ENCODE data around the gene VAMP5. TPM values are rescaled to one million over a fixed set of nuclear protein-coding genes. Genes with fewer than 3 reads are reported as not detected.

Gene VAMP5
- total RNA-seq, 1 experiment from 2014 or later, result 0.40 TPM

DNA sequence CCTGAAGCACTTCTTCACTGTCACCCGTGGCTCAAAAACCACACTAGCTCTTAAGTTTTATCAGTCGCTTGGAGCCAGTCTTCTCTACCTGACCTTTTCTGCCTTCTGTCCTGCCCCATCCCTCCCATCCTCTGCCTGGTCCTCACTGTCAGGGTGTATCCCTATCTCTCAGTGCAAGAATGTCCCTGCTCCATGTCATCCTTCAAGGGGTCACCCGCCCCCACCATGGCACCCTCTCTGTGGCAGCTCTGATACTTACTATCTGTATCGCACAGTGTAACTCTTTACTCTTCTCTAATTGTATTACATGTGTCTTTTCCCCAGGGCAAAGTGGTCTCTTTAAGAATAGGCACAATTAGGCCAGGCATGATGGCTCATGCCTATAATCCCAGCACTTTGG is 4.4 kb downstream of the VAMP5 start:
- Histone ChIP-seq H3F3A (ENCODE audit: low read length, unreplicated experiment) (no peaks in the 10 kb centered on the region), H3K27ac (ENCODE audit: low read length) (no peak overlapping the region), H4K20me1 (ENCODE audit: low read length) (no peaks in the 10 kb centered on the region), H3K4me3 (ENCODE audit: low read length) (no peak overlapping the region), H2AFZ (ENCODE audit: low read length) (no peak overlapping the region), H3K4me1 (ENCODE audit: insufficient read depth, low read length) (peaks cover 26% of the 10 kb centered on the region), H3K9ac (ENCODE audit: low read length) (no peak overlapping the region), H3K27me3 (ENCODE audit: low read length) (no peaks in the 10 kb centered on the region), H3K9me3 (ENCODE audit: low read length) (no peaks in the 10 kb centered on the region), H3K36me3 (ENCODE audit: low read depth, low read length) (no peaks in the 10 kb centered on the region), H3K79me2 (ENCODE audit: low read length) (no peaks in the 10 kb centered on the region), H3K9me2 (replicated peaks; ENCODE audit: low read length) (no peaks in the 10 kb centered on the region), H3K4me2 (ENCODE audit: low read length) (no peak overlapping the region)
- CTCF ChIA-PET, result no interaction called here
- POLR2A ChIA-PET (ENCODE audit: unreplicated experiment), result no interaction called here
- DNase-seq, result no peak
- intact Hi-C loops (cut with micrococcal nuclease), result no loop called here
- no peak for ATAC-seq
- TF ChIP-seq EZH2 (IDR thresholded peaks at IDR 0.05; ENCODE audit: low read length, unreplicated experiment) (no peak), EZH2phosphoT487 (IDR thresholded peaks at IDR 0.05; ENCODE audit: borderline replicate concordance, low read length) (no peak)
- TF ChIP-seq, protein P1, sequence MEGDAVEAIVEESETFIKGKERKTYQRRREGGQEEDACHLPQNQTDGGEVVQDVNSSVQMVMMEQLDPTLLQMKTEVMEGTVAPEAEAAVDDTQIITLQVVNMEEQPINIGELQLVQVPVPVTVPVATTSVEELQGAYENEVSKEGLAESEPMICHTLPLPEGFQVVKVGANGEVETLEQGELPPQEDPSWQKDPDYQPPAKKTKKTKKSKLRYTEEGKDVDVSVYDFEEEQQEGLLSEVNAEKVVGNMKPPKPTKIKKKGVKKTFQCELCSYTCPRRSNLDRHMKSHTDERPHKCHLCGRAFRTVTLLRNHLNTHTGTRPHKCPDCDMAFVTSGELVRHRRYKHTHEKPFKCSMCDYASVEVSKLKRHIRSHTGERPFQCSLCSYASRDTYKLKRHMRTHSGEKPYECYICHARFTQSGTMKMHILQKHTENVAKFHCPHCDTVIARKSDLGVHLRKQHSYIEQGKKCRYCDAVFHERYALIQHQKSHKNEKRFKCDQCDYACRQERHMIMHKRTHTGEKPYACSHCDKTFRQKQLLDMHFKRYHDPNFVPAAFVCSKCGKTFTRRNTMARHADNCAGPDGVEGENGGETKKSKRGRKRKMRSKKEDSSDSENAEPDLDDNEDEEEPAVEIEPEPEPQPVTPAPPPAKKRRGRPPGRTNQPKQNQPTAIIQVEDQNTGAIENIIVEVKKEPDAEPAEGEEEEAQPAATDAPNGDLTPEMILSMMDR (conservative IDR thresholded peaks at IDR 0.05; ENCODE audit: low read depth, low read length), result no peak
- BruUV-seq (replicated peaks), result no TSS peak

DNA sequence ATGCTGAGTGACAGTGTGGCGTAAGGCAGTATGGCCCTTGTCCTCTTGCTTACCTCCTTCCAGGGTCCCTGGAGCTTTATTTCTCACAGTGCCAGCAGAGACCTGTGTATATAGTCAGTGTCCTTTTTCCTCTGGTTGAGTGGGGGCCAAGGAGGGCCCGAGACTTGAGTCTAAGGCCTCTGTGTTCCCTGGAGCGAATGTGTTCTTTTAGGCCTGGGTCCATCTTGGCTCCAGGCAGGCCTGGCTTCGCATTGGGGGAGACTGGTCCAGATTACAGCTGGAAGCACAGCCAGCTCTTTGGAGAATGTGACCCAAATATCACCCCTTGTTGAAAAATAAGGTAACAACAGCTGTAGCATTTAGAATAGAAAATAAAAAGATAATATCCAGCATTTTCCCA is 5.0 kb downstream of the VAMP5 start:
- H3K4me3 ChIP-seq (ENCODE audit: low read length), result no peak overlapping the region
- CTCF ChIA-PET, result no interaction called here
- H3K9ac ChIP-seq (ENCODE audit: low read length), result no peak overlapping the region
- H3K4me1 ChIP-seq (ENCODE audit: insufficient read depth, low read length), result peaks cover 26% of the 10 kb centered on the region
- no peaks in the 10 kb centered on the region for H3K9me3 ChIP-seq (ENCODE audit: low read length)
- no peak overlapping the region for H2AFZ ChIP-seq (ENCODE audit: low read length)
- no peaks in the 10 kb centered on the region for H3F3A ChIP-seq (ENCODE audit: low read length, unreplicated experiment)
- no peaks in the 10 kb centered on the region for H3K27me3 ChIP-seq (ENCODE audit: low read length)
- POLR2A ChIA-PET (ENCODE audit: unreplicated experiment), result no interaction called here
- H3K36me3 ChIP-seq (ENCODE audit: low read depth, low read length), result no peaks in the 10 kb centered on the region
- no TSS peak for BruUV-seq (replicated peaks)
- intact Hi-C loops (cut with micrococcal nuclease), result no loop called here
- no peak overlapping the region for H3K4me2 ChIP-seq (ENCODE audit: low read length)
- ATAC-seq (no peak), DNase-seq (no peak)
- TF ChIP-seq EZH2phosphoT487 (IDR thresholded peaks at IDR 0.05; ENCODE audit: borderline replicate concordance, low read length) (no peak), EZH2 (IDR thresholded peaks at IDR 0.05; ENCODE audit: low read length, unreplicated experiment) (no peak)
- TF ChIP-seq, protein P1 (conservative IDR thresholded peaks at IDR 0.05; ENCODE audit: low read depth, low read length), result no peak
- no peaks in the 10 kb centered on the region for H4K20me1 ChIP-seq (ENCODE audit: low read length)
- H3K9me2 ChIP-seq (replicated peaks; ENCODE audit: low read length), result no peaks in the 10 kb centered on the region
- no peak overlapping the region for H3K27ac ChIP-seq (ENCODE audit: low read length)
- H3K79me2 ChIP-seq (ENCODE audit: low read length), result no peaks in the 10 kb centered on the region

DNA sequence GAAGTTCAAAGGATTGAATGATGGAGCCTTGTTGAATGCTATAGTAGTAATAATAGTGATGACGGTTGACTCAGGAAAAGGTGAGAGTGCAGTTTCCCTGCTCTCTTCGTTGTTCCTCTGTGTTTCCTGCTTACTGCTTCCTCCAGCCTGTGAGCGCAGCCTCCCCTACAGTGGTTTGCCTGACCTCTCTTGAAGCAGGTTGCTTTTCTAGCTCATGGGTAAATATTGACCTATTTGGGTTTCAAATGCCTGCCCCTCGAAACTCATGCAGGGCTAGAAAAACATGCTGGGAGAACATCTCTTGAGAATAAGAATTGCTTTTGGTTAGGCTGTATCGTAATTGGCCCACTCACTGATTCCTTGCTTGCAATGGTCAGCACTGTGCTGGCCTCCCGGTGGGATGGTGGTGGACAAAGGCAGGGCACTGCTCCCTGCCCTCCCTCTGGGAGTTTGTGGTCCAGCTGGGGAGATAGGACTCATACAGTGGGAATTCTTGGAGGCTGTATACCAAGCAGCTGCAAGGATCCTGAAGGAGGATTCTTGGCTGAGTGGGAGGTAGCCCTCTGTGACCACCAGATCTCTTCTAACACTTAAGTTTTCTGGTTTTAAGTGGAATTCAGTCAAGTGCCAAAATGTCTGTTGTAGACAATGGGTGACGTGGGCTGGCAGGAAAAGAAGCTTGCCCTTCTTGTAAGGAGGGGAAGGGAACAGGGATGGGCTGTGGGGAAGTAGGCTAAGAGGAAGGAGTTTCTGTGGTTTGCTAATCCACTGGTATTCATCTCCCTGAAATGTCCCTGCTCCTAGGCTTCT is 6.0 kb downstream of the VAMP5 start:
- H3K4me1 ChIP-seq (ENCODE audit: insufficient read depth, low read length), result peaks cover 24% of the 10 kb centered on the region
- no peak overlapping the region for H3K4me2 ChIP-seq (ENCODE audit: low read length)
- no peaks in the 10 kb centered on the region for H3K9me3 ChIP-seq (ENCODE audit: low read length)
- intact Hi-C loops (cut with micrococcal nuclease), result no loop called here
- H2AFZ ChIP-seq (ENCODE audit: low read length), result no peak overlapping the region
- peak overlapping the region; percentile 16; the same call in 1 of the 2 replicates for H3K27ac ChIP-seq (ENCODE audit: low read length)
- H3K27me3 ChIP-seq (ENCODE audit: low read length), result no peaks in the 10 kb centered on the region
- no peak for TF ChIP-seq EZH2 (IDR thresholded peaks at IDR 0.05; ENCODE audit: low read length, unreplicated experiment)
- no peak for TF ChIP-seq EZH2phosphoT487 (IDR thresholded peaks at IDR 0.05; ENCODE audit: borderline replicate concordance, low read length)
- TF ChIP-seq, protein P1 (conservative IDR thresholded peaks at IDR 0.05; ENCODE audit: low read depth, low read length), result no peak
- ATAC-seq, result no peak
- no peaks in the 10 kb centered on the region for H4K20me1 ChIP-seq (ENCODE audit: low read length)
- H3K9ac ChIP-seq (ENCODE audit: low read length), result no peak overlapping the region
- H3K9me2 ChIP-seq (replicated peaks; ENCODE audit: low read length), result no peaks in the 10 kb centered on the region
- H3K4me3 ChIP-seq (ENCODE audit: low read length), result no peak overlapping the region
- H3F3A ChIP-seq (ENCODE audit: low read length, unreplicated experiment), result no peaks in the 10 kb centered on the region
- ChIA-PET POLR2A (ENCODE audit: unreplicated experiment) (no interaction called here), CTCF (no interaction called here)
- DNase-seq, result peak; percentile 32
- no peaks in the 10 kb centered on the region for H3K36me3 ChIP-seq (ENCODE audit: low read depth, low read length)
- no peaks in the 10 kb centered on the region for H3K79me2 ChIP-seq (ENCODE audit: low read length)
- no TSS peak for BruUV-seq (replicated peaks)
